SU-DHL-6 (cell line): Measurements from ENCODE around the gene ANK3.

Source experiments
- EZH2phosphoT487 ChIP-seq: fragments of 200-600 bp; sonication (generic), shearing (Covaris generic); conservative IDR thresholded peaks from 2 replicates; pipeline ENCODE4 v1.6.1; 2018; ENCODE audit warnings: mild to moderate bottlenecking, antibody characterized with exemption, low read length, moderate library complexity, mixed read lengths
- TF ChIP-seq, protein P1 (sequence below): fragments of 200-600 bp; sonication (generic); IDR thresholded peaks from one replicate; pipeline ENCODE4 v1.5.1; 2017; ENCODE audit warnings: antibody characterized with exemption, mild to moderate bottlenecking, low read length, moderate library complexity; ENCODE audit not compliant: insufficient read depth, poor library complexity, severe bottlenecking

DNA sequence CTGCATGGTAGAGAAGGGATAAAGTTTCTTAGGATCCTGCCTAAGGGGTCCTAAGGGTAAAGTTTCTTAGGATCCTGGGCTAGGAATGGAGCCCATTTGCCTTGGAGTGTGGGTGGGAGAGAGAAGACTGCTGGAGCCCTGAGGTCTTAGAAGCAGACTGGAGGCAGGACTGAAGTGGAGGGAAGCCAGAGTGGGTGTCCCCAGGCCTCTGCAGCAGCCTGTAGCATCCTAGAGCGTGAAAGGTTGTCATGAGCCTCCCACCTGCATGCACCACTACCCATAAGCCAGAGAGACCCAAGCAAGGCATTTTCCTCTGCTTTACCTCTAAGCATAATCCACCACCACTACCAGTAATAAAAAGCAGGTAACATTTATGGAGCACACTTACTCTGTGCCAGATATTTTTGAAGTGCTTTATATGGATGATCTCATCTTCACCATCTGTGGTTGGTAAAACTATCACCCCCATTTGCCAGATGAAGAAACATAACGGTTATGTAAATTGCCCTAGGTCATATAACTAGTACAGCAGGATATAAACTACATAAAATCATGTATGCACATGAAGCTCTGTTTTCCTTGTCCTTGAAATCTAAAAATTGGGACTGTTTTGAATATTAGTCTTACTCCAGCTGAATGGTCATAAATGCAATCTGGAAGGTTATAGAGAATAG is 379.8 kb downstream of the ANK3 start:
- TF ChIP-seq, protein P1, sequence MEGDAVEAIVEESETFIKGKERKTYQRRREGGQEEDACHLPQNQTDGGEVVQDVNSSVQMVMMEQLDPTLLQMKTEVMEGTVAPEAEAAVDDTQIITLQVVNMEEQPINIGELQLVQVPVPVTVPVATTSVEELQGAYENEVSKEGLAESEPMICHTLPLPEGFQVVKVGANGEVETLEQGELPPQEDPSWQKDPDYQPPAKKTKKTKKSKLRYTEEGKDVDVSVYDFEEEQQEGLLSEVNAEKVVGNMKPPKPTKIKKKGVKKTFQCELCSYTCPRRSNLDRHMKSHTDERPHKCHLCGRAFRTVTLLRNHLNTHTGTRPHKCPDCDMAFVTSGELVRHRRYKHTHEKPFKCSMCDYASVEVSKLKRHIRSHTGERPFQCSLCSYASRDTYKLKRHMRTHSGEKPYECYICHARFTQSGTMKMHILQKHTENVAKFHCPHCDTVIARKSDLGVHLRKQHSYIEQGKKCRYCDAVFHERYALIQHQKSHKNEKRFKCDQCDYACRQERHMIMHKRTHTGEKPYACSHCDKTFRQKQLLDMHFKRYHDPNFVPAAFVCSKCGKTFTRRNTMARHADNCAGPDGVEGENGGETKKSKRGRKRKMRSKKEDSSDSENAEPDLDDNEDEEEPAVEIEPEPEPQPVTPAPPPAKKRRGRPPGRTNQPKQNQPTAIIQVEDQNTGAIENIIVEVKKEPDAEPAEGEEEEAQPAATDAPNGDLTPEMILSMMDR, result no peak
- no peak for TF ChIP-seq EZH2phosphoT487
